Ramos (cell line): ENCODE measurements around the gene DHX57.

Experiments used
- in situ Hi-C: fragments of 300-500 bp; cut with MboI; formaldehyde crosslinking; loops from one replicate; pipeline ENCODE4 v1.14.3; 2022; ENCODE audit warnings: low sequenced_read_pairs; ENCODE audit not compliant: unreplicated experiment

Gene DHX57, protein sequence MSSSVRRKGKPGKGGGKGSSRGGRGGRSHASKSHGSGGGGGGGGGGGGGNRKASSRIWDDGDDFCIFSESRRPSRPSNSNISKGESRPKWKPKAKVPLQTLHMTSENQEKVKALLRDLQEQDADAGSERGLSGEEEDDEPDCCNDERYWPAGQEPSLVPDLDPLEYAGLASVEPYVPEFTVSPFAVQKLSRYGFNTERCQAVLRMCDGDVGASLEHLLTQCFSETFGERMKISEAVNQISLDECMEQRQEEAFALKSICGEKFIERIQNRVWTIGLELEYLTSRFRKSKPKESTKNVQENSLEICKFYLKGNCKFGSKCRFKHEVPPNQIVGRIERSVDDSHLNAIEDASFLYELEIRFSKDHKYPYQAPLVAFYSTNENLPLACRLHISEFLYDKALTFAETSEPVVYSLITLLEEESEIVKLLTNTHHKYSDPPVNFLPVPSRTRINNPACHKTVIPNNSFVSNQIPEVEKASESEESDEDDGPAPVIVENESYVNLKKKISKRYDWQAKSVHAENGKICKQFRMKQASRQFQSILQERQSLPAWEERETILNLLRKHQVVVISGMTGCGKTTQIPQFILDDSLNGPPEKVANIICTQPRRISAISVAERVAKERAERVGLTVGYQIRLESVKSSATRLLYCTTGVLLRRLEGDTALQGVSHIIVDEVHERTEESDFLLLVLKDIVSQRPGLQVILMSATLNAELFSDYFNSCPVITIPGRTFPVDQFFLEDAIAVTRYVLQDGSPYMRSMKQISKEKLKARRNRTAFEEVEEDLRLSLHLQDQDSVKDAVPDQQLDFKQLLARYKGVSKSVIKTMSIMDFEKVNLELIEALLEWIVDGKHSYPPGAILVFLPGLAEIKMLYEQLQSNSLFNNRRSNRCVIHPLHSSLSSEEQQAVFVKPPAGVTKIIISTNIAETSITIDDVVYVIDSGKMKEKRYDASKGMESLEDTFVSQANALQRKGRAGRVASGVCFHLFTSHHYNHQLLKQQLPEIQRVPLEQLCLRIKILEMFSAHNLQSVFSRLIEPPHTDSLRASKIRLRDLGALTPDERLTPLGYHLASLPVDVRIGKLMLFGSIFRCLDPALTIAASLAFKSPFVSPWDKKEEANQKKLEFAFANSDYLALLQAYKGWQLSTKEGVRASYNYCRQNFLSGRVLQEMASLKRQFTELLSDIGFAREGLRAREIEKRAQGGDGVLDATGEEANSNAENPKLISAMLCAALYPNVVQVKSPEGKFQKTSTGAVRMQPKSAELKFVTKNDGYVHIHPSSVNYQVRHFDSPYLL (N-terminal part only)

DNA sequence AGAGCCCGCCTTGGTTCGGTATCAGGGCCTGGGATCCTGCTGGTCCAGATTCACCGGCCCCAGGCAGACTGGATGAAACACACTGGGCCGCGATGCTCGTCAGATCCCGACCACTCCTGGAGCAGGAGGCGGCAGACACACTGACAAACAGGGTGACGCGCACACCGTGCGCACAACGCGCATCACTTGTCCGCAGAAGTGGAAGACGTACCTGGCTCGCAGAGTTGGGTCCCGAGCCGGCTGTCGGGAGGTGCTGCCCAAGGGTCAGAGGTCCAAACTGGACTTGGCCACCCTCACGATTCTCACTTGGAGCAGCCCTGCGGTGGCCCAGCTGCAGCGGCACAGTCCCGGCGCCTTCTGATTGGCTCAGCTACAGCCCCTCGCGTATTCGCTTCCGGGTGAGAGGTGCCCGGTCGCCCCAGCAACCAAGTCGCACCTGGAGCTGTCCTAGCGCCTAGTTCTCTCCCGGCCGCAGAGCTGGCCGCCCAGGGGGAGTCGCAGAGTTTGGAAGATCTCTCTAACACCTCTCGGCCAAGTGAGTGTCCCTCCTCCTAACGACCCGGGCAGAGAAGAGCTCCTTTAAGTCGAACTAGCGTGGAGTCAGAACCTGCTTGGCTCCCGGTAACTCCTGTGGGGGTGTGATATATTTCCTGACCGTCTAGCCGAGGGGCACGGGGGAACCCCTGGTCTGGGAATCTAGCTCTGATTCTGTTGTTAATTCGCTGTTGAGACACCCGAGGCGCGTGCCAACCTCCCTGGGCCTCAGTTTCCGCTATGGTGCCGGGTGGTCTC, at the start of gene DHX57, which contains the start of gene MORN2:
Gene DHX57 (minus strand): TSS at position 359 of the 792 bp plus-strand sequence. CDS start 7,529 bp downstream, outside the sequence.
Gene MORN2 (plus strand): TSS at position 401 of the 792 bp plus-strand sequence.
- in situ Hi-C loops: no loop called here

DNA sequence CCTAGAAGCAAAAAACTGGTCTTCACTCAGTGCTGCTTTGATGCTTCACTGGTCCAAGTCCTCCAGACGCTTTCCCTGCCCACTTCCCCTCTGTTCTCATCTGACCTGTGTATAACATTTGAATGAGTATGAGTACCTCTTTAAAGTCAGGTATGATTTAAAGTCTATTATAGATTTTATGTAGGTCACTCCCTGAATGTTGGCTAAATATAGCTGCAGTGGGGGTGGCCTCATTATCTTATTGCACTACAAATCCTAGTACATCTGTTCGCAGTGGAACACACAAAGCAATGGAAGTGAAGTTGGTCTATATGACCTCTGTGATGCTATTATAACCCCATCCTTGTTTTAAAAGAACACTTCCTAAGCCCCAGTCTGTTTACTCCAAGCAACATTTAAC, 47.2 kb upstream of the DHX57 start:
- in situ Hi-C loops: no loop called here

DNA sequence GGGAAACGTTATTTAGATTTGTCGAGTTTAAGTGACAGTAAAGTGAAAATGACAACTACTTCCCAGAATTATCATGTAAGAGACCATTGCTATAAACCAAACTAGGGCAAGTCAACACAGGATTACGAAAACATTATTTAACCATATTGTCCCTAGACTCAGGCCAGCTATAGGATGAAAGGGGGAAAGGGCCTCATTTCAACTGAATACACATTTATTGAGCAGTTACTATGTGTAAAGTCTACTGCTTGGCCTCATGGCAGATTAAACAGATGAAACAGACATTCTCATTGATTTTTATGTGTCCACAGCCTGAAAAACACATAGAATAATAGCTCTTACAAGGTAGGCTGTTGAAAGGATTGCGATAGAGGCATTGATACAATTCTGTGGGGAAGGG, 46.7 kb upstream of the DHX57 start:
- in situ Hi-C loops: no loop called here

DNA sequence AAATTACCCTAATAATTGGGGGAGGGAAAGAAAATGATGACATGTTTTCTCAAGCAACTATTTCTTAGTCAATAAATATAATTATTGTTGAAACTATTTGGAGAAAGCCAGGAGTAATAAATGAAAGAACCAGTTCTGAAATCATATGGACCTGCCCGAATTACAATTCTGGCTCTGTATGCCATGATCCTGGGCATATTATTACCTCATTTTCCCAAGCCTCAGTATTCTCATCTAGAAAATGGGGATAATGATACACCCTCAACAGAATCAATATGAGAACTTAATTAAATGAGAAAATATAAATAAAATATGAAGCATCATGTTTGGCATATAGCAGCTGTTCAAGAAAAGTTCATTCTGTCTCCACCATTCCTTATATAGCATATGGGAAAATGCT, 36.9 kb upstream of the DHX57 start:
- in situ Hi-C loops: no loop called here

DNA sequence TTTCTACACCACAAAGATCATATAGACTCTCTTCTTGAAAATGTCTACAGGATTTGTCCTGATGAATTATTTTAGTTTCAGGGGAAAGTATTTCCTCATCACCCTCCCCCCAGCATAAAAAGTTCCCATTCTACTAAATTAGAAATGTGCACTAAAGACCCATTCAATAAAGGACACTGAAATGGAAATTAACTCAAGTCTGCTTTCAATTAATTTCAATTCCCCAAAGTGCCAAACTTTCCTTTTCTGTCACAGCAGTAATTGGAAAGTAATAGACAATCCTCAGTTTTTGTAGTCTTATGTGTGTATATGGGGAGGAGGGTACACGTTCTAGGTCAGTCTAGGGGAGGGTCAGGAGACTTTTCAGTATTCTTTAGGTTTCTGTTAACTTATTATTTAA, 35.5 kb upstream of the DHX57 start:
- in situ Hi-C loops: no loop called here

DNA sequence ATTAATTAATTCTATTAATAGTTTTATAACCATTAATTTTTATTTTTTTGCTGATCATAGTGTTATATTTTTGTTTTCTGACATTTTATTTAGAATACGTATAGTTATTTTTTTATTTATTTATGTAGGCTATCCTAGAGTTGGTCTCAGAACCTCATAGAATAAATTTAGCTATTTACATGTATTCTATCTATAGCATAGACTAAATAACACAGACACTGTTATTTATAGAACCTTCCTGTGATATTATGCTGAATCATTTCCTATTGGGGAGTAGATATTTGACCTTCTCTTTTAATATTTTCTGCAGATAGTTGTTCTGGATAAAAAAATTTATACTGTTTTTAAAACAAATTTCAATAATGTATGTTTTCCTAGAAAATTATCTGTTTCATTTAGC, 34.1 kb upstream of the DHX57 start:
- in situ Hi-C loops: no loop called here

DNA sequence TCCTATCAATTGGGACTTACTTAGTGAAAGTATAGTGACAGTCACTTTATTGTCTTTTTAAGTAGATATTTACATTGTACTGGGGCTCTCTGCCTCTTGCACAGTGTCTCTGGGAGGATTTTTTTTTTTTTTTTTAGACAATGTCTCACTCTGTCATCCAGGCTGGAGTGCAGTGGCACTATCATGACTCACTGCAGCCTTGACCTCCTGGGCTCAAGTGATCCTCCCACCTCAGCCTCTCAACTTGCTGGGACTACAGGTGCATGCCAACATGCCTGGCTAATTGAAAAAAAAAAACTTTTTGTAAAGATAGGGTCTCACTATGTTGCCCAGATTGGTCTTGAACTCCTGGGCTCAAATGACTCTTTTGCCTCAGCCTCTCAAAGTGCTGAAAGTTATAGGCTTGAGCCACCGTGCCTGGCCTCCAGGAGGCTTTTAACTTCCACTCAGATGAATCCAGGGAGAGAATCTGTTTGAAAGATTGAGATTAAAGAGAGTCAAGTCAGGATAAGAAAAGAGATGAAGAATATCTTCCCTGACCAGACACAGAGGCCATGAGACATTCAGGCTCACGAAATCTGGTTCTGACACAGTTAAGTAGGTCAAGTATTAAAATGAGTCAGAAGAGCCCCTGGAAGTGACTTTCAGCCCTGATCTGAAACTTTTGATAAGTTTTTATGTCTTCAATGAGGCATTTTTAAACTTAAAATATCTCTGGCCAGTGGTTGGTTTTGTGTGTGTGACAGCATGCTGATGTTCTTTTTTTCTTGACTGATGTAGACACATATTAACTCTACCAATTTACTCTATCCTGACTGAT, 32.2 kb upstream of the DHX57 start:
- in situ Hi-C loops: no loop called here

DNA sequence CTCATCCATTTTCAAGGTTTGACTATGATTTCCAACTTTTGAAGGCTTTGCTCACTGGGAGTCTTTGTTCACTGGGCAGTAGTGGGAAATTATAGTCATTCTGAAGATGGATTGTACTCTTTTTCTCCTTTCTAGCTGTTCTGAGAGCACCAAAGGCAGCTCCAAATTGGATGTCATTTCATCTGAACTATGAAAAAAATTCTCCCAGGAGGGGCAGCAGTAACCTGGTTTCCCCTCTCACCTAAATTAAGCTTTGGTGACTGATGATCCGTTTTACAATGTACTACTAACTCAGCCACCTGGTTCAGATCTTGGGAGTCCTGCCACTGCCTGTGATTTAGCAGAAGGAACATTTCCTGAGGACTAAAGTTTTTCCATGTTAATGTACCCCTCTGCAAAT, 31.5 kb upstream of the DHX57 start:
- in situ Hi-C loops: no loop called here

DNA sequence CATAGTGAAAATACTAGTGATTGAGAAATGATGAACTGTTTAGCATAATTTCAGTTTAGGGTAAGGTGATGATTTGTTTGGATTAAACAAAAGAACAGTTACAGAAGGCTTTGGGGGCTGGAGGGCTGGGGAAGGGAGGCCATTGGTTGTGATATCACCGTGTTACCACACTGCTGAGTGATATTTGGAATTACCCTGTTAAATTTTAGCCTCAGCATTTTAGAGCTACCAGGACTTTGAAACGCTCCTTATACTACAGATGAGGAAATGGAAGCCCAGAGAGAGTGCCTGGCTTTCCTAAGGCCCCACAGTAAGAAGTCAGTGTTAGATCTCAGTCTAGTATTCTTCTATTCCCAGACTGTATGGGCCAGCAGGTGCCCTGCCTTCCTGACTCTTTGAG, 29.5 kb upstream of the DHX57 start:
- in situ Hi-C loops: no loop called here

DNA sequence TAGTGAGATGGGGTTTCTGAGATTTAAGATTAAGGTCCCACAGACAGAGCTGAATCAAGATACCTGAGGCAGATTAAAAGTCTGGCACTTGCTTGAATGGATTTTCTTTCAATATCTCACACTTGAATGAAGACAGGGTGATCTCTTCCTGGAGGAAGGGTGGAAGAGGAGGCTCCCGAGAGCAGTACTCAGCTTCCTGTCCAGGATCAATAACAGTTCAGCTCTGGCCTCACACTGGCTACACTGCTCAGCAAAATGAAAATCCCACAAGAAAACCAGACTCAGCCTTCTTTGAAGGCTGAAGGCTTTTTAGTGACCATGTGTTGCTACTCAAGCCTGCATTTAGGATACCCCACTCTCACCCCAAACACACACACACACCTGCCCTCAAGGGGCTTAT, 25.0 kb upstream of the DHX57 start:
- in situ Hi-C loops: no loop called here

DNA sequence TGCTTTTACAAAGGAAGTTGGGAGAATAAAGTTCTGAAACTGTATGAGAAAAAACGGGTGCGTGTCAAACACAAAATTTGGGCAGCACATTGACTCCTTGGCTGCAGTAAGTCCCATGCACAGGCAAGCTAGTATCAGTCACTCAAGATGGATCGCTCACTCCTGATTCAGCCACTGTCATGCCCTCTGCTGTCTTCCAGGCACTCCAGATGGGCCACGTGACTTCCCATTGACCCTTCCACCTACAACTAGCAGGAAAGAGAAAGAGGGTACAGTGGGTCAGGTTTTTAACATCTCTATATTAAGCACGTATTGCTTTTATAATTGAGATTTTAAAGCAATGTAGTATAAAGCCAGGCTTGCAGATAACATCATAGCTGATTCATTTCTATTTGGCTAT, 22.5 kb upstream of the DHX57 start:
- in situ Hi-C loops: no loop called here

DNA sequence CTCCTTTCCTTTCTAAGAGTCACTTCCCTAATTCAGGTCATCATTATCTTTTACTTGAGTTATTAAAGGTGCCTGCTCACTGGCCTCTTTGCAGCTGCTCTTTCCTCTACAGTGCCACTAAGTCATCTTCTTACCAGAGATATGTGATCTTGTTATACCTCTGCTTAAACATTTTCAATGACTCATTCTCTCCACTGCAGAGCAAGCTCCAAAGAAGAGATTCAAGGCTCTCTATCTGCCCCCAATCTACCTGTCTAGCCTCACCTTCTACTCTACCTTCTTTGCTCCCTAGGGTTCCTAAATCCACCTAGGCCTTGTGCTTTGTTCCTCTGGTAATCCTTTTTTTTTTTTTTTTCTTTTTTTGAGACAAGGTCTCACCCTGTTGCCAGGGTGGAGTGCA, 17.1 kb upstream of the DHX57 start:
- in situ Hi-C loops: no loop called here

DNA sequence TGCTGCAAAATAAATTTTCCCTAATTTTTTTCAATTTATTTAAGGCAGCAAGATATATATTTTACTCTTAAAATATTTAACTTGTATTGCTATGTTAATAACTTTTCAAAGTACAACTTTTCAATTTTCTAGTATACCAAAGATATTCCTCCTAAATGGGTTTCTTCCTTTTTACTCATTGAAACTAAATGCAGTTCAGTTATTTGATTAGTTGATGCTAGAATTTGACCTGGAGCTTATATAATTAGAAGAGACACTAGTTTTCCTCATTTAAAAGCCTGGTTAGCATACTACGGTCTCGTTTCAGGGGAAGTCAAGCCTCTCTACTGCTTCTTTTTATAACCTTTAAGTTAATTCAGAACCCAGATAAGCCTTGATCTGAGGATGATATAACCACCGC, 13.8 kb upstream of the DHX57 start, which contains the start of gene ARHGEF33:
Gene ARHGEF33 (plus strand): TSS at position 301 of the 400 bp plus-strand sequence. CDS start 29,573 bp downstream, outside the sequence.
- in situ Hi-C loops: no loop called here

DNA sequence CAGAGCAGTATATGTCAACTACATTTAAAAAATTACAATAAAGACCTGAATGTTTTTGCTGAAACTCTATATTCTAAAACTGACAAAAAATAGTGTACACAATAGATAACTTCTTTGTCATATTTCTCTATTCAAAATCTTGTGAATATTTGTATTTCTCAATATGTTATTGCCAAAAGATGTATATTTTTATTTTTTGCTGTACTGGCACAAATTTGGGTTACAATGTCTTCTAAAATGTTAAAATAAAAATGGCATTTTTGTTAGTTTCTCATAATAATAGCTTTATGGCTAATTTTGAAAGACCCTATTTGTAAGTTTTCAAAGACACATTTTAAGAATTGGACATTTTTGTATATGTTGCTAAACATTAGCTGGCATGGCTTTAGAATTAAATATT, 13.3 kb upstream of the DHX57 start:
- in situ Hi-C loops: no loop called here

DNA sequence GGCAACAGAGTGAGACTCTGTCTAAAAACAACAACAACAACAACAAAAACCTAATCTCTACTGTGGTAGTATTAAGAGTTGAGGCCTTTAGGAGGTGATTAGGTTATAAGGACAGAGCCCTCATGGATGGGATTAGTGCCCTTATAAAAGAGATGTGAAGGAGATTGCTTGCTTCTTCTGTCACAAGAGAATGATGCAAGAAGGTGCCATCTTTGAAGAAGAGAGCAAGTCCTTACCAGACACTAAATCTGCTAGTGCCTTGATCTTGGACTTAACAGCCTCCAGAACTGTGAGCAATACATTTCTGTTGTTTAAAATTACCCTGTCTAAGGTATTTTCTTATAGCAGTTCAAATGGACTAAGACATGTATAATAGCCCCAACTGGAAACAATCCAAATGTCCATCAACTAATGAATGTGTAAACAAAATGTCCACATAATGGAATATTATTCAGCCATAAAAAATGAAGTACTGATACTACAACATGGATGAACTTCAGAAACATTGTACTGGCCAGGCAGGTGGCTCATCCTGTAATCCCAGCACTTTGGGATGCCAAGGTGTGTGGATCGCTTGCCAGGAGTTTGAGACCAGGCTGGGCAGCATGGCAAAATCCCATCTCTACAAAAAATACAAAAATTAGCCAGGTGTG, 12.3 kb upstream of the DHX57 start:
- in situ Hi-C loops: no loop called here

DNA sequence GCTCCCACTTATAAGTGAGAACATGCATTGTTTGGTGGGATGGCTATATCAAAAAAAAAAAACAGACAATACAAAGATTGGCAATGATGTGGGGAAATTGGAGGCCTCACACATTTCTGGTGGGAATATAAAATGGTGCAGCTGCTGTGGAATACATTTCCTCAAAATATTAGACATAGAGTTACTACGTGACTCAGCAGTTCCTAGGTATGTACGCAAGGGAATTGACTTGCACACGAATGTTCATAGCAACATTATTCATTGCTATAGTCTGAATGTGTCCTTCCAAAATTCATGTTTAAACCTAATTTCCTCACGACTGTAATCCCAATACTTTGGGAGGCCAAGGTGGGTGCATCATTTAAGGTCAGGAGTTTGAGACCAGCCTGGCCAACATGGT, 11.6 kb upstream of the DHX57 start:
- in situ Hi-C loops: no loop called here

DNA sequence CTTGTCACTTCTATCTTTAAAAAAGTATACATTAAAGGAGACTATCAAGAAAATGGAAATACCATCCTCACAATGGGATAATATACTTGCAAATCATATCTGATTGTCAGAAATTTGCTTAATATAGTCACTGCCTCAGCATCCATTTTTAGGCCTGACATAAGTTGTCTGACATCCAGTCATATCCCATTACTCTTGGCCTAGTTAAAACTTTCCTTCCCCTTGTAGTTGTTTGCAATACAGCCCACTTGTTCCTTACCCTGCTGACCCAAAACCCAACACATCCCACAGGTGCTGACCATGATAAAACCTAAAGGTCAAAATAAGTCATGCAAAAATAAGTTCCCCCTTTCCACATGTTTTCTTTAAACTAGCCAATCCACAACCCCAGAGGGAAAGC, 10.3 kb upstream of the DHX57 start:
- in situ Hi-C loops: no loop called here

DNA sequence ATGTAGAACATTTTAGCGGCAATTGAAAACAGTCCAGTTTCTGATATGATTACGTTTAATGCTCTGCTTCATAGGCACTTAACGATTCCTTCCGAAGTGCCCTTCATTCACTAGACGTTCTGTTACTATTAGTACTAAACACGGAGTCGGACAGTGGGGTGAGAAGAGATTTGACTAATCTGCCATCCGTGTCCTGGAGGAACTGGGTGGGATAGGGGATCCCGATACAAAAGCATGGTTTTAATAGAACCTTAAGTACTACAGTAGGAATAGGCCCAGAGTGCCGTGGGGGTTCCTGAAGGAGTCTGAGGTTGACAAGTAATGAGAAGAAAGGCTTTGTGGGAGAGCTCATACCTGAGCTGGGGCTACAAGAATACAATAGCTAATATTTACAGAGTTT, 673 bp upstream of the DHX57 start:
- in situ Hi-C loops: no loop called here
